Psoas muscle (tissue), 8 donors: Measurements from ENCODE around the gene PAM. TPM values are rescaled to one million over a fixed set of nuclear protein-coding genes. Genes with fewer than 3 reads are reported as not detected.

Experiments
- ATAC-seq, 4 donors: fragments of 200-7000 bp; cut with Tn5 transposase; one replicate each; pipeline ENCODE4 v1.9.1; 2020; ENCODE audit warnings: moderate library complexity in 3 of 4, mild to moderate bottlenecking in 2 of 4
- DNase-seq, 2 donors: peaks; one replicate each; pipeline ENCODE4 v3.0.0-alpha.2; 2020
- H3K27ac ChIP-seq: fragments of 200-600 bp; one replicate; pipeline ENCODE4 v1.8.0; 2022
- H3K27me3 ChIP-seq, 3 donors: fragments of 200-600 bp in 1 of 3; one replicate each; pipeline versions ENCODE4 v1.6.1 to v1.8.0; 2013 to 2022; ENCODE audit warnings: low read length in 2 of 3, mild to moderate bottlenecking in 2 of 3, moderate library complexity in 1 of 3; ENCODE audit not compliant: insufficient read depth in 3 of 3
- H3K36me3 ChIP-seq, 2 donors: fragments of 200-600 bp in 1 of 2; one replicate each; pipeline versions ENCODE4 v1.6.1 to v1.8.0; 2013 to 2022; ENCODE audit warnings: low read depth in 1 of 2, mild to moderate bottlenecking in 1 of 2, moderate library complexity in 1 of 2; ENCODE audit not compliant: insufficient read depth in 1 of 2
- H3K4me1 ChIP-seq: fragments of 200-600 bp; one replicate; pipeline ENCODE4 v1.8.0; 2022
- H3K4me3 ChIP-seq: fragments of 200-600 bp; one replicate; pipeline ENCODE4 v1.8.0; 2022; ENCODE audit warnings: mild to moderate bottlenecking
- H3K9me3 ChIP-seq: fragments of 200-600 bp; one replicate; pipeline ENCODE4 v1.8.0; 2022
- WGBS, 3 donors: extraction: QIAGEN DNeasy Blood & Tissue Kit; methylation state at CpG; one replicate each; pipeline versions ENCODE4 v1.1.6 to v1.1.7; 2013; 5-methylcytosine and 5-hydroxymethylcytosine counted together
- intact Hi-C, 2 donors: fragments of 100-400 bp; cut with DNase I; formaldehyde crosslinking; loops; one replicate each; pipeline versions ENCODE4 v1.11.0 to v1.14.2; 2022
- polyA plus RNA-seq, 3 donors: library from polyadenylated mRNA; stranded (reverse); fragments of 200-250 nt; gene quantifications; one replicate each; pipeline ENCODE4 v1.2.3, GENCODE V29; 2013
- total RNA-seq, 4 donors: library from RNA; stranded (reverse); fragmentation: NEBNext Ultra II Directional in 2 of 4; extraction: Animal tissue kit (Norgen Biotek cat#: 25700) in 2 of 4; gene quantifications; one replicate each; pipeline versions ENCODE4 v1.2.1 to v1.2.4, GENCODE V29; 2021 to 2023
- TF ChIP-seq, protein P1 (sequence below): fragments of 200-600 bp; IDR thresholded peaks from one replicate; pipeline ENCODE4 v1.8.0; 2022; ENCODE audit warnings: antibody characterized with exemption
- donor health status: healthy with polysubstance abuse.
- donor health status: DM: no; HTN: no; CAD: no; lungs with moderate emphysema.
- donor health status: Bipolar disorder and iron deficiency.
- donor health status: healthy.
- donor health status: DM: yes; HTN: yes; CAD: no.
- donor health status: DM: no; HTN: no; CAD: no.
- donor health status: DM: no; HTN: no; CAD: no.
- donor health status: DM: yes; HTN: yes; CAD: no.

Gene PAM
- total and polyA plus RNA-seq, 7 donors, result 29.5 to 279 (median 191) TPM

- Histone ChIP-seq H3K4me3 (no peak overlapping the region), H3K27ac (no peak overlapping the region), H3K9me3 (no peaks in the 10 kb centered on the region), H3K27me3 (no peaks in the 10 kb centered on the region), H3K4me1 (no peaks in the 10 kb centered on the region), H3K36me3 (no peaks in the 10 kb centered on the region)
- TF ChIP-seq, protein P1, sequence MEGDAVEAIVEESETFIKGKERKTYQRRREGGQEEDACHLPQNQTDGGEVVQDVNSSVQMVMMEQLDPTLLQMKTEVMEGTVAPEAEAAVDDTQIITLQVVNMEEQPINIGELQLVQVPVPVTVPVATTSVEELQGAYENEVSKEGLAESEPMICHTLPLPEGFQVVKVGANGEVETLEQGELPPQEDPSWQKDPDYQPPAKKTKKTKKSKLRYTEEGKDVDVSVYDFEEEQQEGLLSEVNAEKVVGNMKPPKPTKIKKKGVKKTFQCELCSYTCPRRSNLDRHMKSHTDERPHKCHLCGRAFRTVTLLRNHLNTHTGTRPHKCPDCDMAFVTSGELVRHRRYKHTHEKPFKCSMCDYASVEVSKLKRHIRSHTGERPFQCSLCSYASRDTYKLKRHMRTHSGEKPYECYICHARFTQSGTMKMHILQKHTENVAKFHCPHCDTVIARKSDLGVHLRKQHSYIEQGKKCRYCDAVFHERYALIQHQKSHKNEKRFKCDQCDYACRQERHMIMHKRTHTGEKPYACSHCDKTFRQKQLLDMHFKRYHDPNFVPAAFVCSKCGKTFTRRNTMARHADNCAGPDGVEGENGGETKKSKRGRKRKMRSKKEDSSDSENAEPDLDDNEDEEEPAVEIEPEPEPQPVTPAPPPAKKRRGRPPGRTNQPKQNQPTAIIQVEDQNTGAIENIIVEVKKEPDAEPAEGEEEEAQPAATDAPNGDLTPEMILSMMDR, result no peak
- ATAC-seq (no peak), DNase-seq (no peak)
- intact Hi-C loops, result no loop called here
- WGBS, 3 donors, result 75 to 86% (median 76%) methylated on average over 2 of the region's 2 CpGs
Observed at GRCh38 chr5:102740515-102740914, 14.6 kb upstream of the PAM start.

- H3K27ac ChIP-seq, result no peak overlapping the region
- no peaks in the 10 kb centered on the region for H3K4me1 ChIP-seq
- H3K4me3 ChIP-seq, result no peak overlapping the region
- ATAC-seq (no peak), DNase-seq (no peak)
- H3K9me3 ChIP-seq, result no peaks in the 10 kb centered on the region
- no peaks in the 10 kb centered on the region for H3K27me3 ChIP-seq
- 69 to 73% (median 70%) methylated on average over 3 of the region's 3 CpGs for WGBS, 3 donors
- TF ChIP-seq, protein P1, result no peak
- no peaks in the 10 kb centered on the region for H3K36me3 ChIP-seq
- intact Hi-C loops, result no loop called here
Observed at GRCh38 chr5:102742215-102742614, 12.9 kb upstream of the PAM start.

- Histone ChIP-seq H3K27ac (no peak overlapping the region), H3K4me1 (peaks cover 7% of the 10 kb centered on the region), H3K4me3 (no peak overlapping the region), H3K27me3 (no peaks in the 10 kb centered on the region), H3K36me3 (no peaks in the 10 kb centered on the region), H3K9me3 (no peaks in the 10 kb centered on the region)
- WGBS, 3 donors, result 94 to 97% (median 95%) methylated on average over 4 of the region's 4 CpGs
- intact Hi-C loops, result no loop called here
- ATAC-seq (no peak), DNase-seq (no peak)
- TF ChIP-seq, protein P1, result no peak
Observed at GRCh38 chr5:102743900-102744299, 11.2 kb upstream of the PAM start.

GRCh38 chr5:102747386-102748166 lies 7.5 kb upstream of the PAM start:
- Histone ChIP-seq H3K36me3 (no peaks in the 10 kb centered on the region), H3K4me1 (peaks cover 14% of the 10 kb centered on the region), H3K27me3 (no peaks in the 10 kb centered on the region), H3K4me3 (no peak overlapping the region), H3K9me3 (no peaks in the 10 kb centered on the region), H3K27ac (no peak overlapping the region)
- 79 to 85% (median 81%) methylated on average over 4 of the region's 4 CpGs for WGBS, 3 donors
- intact Hi-C loops, result no loop called here
- ATAC-seq, result no peak
- TF ChIP-seq, protein P1, result no peak
- DNase-seq, result no peak
